Panc1 (cell line): Measurements from ENCODE around the gene SNRK. TPM values are rescaled to one million over a fixed set of nuclear protein-coding genes. Genes with fewer than 3 reads are reported as not detected.

Experiments used
- ATAC-seq: fragments of 200-7000 bp; cut with Tn5 transposase; 2 replicates; pipeline ENCODE4 v1.9.1; 2020; ENCODE audit warnings: mild to moderate bottlenecking, moderate library complexity
- BruUV-seq: library from RNA; stranded (reverse); fragments of 400-500 nt; replicated peaks from 2 replicates; lab custom pipeline; 2021; lab: Mats Ljungman, UMichigan
- CTCF ChIA-PET: fragments of 300-600 bp; sonication (Branson Sonifier 250); formaldehyde crosslinking; loops from one replicate; lab custom pipeline; 2022; ENCODE audit warnings: antibody characterized with exemption; lab: Charles Lee
- POLR2A ChIA-PET: fragments of 300-600 bp; sonication (Branson Sonifier 250); formaldehyde crosslinking; loops from one replicate; lab custom pipeline; 2022; ENCODE audit warnings: antibody characterized with exemption; lab: Charles Lee
- DNase-seq: peaks from one replicate; pipeline ENCODE4 v3.0.0-alpha.2; 2010; ENCODE audit warnings: low read depth, low spot score
- H3K27ac ChIP-seq: 2 replicates; pipeline ENCODE4 v1.5.1; 2011; ENCODE audit warnings: mild to moderate bottlenecking, low read length, inconsistent platforms
- H3K27me3 ChIP-seq: fragments of 200-500 bp; sonication (Bioruptor generic); 2 replicates; pipeline ENCODE4 v1.6.0; 2014; ENCODE audit warnings: low read length, inconsistent platforms; ENCODE audit not compliant: control insufficient read depth, insufficient read depth
- H3K36me3 ChIP-seq: fragments of 200-500 bp; sonication (Bioruptor generic); 2 replicates; pipeline ENCODE4 v1.5.1; 2014; ENCODE audit warnings: inconsistent platforms, mild to moderate bottlenecking, low read length, moderate library complexity; ENCODE audit not compliant: control insufficient read depth, insufficient read depth
- H3K4me1 ChIP-seq: 2 replicates; pipeline ENCODE4 v1.5.1; 2011; ENCODE audit warnings: inconsistent platforms, mild to moderate bottlenecking, low read length, moderate library complexity; ENCODE audit not compliant: control insufficient read depth, insufficient read depth
- H3K4me3 ChIP-seq, 2 experiments: 2 replicates each; pipeline ENCODE4 v1.5.1; 2011 to 2012; ENCODE audit warnings: low read depth in 2 of 2, low read length in 2 of 2, mild to moderate bottlenecking in 2 of 2, inconsistent platforms in 1 of 2, moderate library complexity in 1 of 2
- H3K9me3 ChIP-seq: fragments of 200-500 bp; sonication (Bioruptor generic); 2 replicates; pipeline ENCODE4 v1.5.1; 2014; ENCODE audit warnings: low read depth, mild to moderate bottlenecking, inconsistent platforms, low read length, moderate library complexity; ENCODE audit not compliant: control insufficient read depth, insufficient read depth
- POLR2AphosphoS5 ChIP-seq: IDR thresholded peaks from 2 replicates; pipeline ENCODE4 v1.6.1; 2012; ENCODE audit warnings: mild to moderate bottlenecking, low read depth, low read length, moderate library complexity
- SIN3A ChIP-seq: IDR thresholded peaks from 2 replicates; pipeline ENCODE4 v1.6.1; 2012; ENCODE audit warnings: low read depth, mild to moderate bottlenecking, low read length, moderate library complexity, borderline replicate concordance; ENCODE audit not compliant: insufficient read depth
- TCF7L2 ChIP-seq: IDR thresholded peaks from 2 replicates; pipeline ENCODE4 v1.6.1; 2011; ENCODE audit warnings: mild to moderate bottlenecking, low read depth, low read length, inconsistent platforms
- in situ Hi-C: cut with HindIII; loops from 2 replicates; pipeline ENCODE4 v1.10.0; 2016; ENCODE audit warnings: low sequenced_read_pairs, low pct_unique_long_range_greater_than_20kb
- intact Hi-C: fragments of 100-400 bp; cut with micrococcal nuclease; formaldehyde crosslinking; loops from one replicate; pipeline ENCODE4 v1.10.0; 2022; ENCODE audit not compliant: unreplicated experiment
- total RNA-seq: library from RNA; stranded (reverse); gene quantifications from one replicate; pipeline ENCODE4 v1.2.1, GENCODE V29; 2021; ENCODE audit not compliant: unreplicated experiment
- TF ChIP-seq, protein P1 (sequence below), 2 experiments: IDR thresholded peaks; 2 replicates each; pipeline ENCODE4 v1.6.1; 2011 to 2012; ENCODE audit warnings: low read depth in 2 of 2, control low read depth in 1 of 2, low read length in 1 of 2, mild to moderate bottlenecking in 1 of 2, moderate library complexity in 1 of 2; ENCODE audit not compliant: insufficient read depth in 1 of 2
- TF ChIP-seq, protein P2 (sequence below): fragments of 450-650 bp; IDR thresholded peaks from 2 replicates; pipeline ENCODE4 v1.5.1; 2017; ENCODE audit warnings: mild to moderate bottlenecking

SNRK gene
- total RNA-seq, 1 experiment from 2014 or later = 11.0 TPM

GRCh38 chr3:43281020-43281419 is 5.3 kb upstream of the SNRK start:
- Histone ChIP-seq H3K9me3 (no peaks in the 10 kb centered on the region), H3K27ac (no peak overlapping the region), H3K36me3 (no peaks in the 10 kb centered on the region), H3K27me3 (peaks cover 3% of the 10 kb centered on the region; the same call in 1 of the 2 replicates), H3K4me1 (peaks cover 3% of the 10 kb centered on the region), H3K4me3 (no peak overlapping the region)
- BruUV-seq = no TSS peak
- ChIA-PET CTCF (no interaction called here), POLR2A (no interaction called here)
- DNase-seq (no peak), ATAC-seq (no peak)
- intact Hi-C loops (no loop called here), in situ Hi-C loops (no loop called here)
- TF ChIP-seq, protein P1, sequence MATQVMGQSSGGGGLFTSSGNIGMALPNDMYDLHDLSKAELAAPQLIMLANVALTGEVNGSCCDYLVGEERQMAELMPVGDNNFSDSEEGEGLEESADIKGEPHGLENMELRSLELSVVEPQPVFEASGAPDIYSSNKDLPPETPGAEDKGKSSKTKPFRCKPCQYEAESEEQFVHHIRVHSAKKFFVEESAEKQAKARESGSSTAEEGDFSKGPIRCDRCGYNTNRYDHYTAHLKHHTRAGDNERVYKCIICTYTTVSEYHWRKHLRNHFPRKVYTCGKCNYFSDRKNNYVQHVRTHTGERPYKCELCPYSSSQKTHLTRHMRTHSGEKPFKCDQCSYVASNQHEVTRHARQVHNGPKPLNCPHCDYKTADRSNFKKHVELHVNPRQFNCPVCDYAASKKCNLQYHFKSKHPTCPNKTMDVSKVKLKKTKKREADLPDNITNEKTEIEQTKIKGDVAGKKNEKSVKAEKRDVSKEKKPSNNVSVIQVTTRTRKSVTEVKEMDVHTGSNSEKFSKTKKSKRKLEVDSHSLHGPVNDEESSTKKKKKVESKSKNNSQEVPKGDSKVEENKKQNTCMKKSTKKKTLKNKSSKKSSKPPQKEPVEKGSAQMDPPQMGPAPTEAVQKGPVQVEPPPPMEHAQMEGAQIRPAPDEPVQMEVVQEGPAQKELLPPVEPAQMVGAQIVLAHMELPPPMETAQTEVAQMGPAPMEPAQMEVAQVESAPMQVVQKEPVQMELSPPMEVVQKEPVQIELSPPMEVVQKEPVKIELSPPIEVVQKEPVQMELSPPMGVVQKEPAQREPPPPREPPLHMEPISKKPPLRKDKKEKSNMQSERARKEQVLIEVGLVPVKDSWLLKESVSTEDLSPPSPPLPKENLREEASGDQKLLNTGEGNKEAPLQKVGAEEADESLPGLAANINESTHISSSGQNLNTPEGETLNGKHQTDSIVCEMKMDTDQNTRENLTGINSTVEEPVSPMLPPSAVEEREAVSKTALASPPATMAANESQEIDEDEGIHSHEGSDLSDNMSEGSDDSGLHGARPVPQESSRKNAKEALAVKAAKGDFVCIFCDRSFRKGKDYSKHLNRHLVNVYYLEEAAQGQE (IDR thresholded peaks at IDR 0.05; ENCODE audit: insufficient read depth in 1 of 2, low read depth in 2 of 2, low read length in 1 of 2) = no peak

DNA sequence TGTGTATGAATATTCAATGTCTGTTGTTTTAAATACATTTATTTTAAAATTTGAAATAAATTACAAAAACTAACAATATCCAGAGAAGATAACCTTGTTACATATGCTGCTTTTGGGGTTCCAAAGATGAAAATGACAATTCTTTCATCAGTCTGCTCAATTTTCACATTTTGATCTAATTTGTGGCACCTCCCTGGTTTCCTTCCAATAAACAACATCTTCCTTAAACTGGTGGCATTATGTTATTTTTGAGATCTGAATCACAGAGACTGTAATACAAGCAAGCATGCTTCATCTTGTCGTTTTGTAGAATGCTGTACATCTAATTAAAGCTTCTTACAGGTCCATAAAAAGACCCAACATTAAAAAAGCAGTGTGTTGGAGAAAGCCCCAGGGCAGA is 2.2 kb upstream of the SNRK start:
- Histone ChIP-seq H3K27ac (no peak overlapping the region), H3K27me3 (peaks cover 3% of the 10 kb centered on the region; the same call in 1 of the 2 replicates), H3K4me3 (no peak overlapping the region), H3K4me1 (peaks cover 13% of the 10 kb centered on the region), H3K9me3 (no peaks in the 10 kb centered on the region), H3K36me3 (no peaks in the 10 kb centered on the region)
- in situ Hi-C loops (no loop called here), intact Hi-C loops (no loop called here)
- BruUV-seq = no TSS peak
- TF ChIP-seq SIN3A (no peak), TCF7L2 (no peak), POLR2AphosphoS5 (no peak)
- TF ChIP-seq, protein P1 (IDR thresholded peaks at IDR 0.05; ENCODE audit: insufficient read depth in 1 of 2, low read depth in 2 of 2, low read length in 1 of 2) = no peak
- TF ChIP-seq, protein P2, sequence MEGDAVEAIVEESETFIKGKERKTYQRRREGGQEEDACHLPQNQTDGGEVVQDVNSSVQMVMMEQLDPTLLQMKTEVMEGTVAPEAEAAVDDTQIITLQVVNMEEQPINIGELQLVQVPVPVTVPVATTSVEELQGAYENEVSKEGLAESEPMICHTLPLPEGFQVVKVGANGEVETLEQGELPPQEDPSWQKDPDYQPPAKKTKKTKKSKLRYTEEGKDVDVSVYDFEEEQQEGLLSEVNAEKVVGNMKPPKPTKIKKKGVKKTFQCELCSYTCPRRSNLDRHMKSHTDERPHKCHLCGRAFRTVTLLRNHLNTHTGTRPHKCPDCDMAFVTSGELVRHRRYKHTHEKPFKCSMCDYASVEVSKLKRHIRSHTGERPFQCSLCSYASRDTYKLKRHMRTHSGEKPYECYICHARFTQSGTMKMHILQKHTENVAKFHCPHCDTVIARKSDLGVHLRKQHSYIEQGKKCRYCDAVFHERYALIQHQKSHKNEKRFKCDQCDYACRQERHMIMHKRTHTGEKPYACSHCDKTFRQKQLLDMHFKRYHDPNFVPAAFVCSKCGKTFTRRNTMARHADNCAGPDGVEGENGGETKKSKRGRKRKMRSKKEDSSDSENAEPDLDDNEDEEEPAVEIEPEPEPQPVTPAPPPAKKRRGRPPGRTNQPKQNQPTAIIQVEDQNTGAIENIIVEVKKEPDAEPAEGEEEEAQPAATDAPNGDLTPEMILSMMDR = no peak
- ATAC-seq = no peak
- DNase-seq = no peak
- CTCF ChIA-PET = interaction anchor here (0.6 kb wide), 1 partner anchor 102 kb away, joined by 3 read pairs; no protein-coding TSS in a partner anchor
- POLR2A ChIA-PET = interaction anchor here (1.2 kb wide), 1 partner anchor 11 kb away, joined by 3 read pairs; no protein-coding TSS in a partner anchor
